IMR-90 (cell line): ENCODE data around the gene PLA2G3. TPM values are rescaled to one million over a fixed set of nuclear protein-coding genes. Genes with fewer than 3 reads are reported as not detected.

ENCODE experiments used
- ATAC-seq: fragments of 200-7000 bp; cut with Tn5 transposase; 2 replicates; pipeline ENCODE4 v1.9.1; 2020; ENCODE audit warnings: low read depth, mild to moderate bottlenecking, moderate library complexity
- BruUV-seq: library from RNA; stranded (reverse); fragments of 400-500 nt; replicated peaks from 2 replicates; lab custom pipeline; 2021; lab: Mats Ljungman, UMichigan
- CTCF ChIA-PET: fragments of 300-600 bp; formaldehyde crosslinking; extraction: SDS; loops from one replicate; lab custom pipeline; 2021; ENCODE audit warnings: antibody characterized with exemption; lab: Yijun Ruan, JAX
- POLR2A ChIA-PET: fragments of 300-600 bp; sonication (Branson Sonifier 250); formaldehyde crosslinking; loops from one replicate; lab custom pipeline; 2022; ENCODE audit warnings: antibody characterized with exemption; ENCODE audit not compliant: unreplicated experiment; lab: Charles Lee
- DNase-seq: peaks from one replicate; pipeline ENCODE4 v3.0.0; 2013
- H2AFZ ChIP-seq: replicated peaks from 2 replicates; pipeline ENCODE3; 2013; ENCODE audit warnings: low read length, mild to moderate bottlenecking; ENCODE audit not compliant: poor library complexity
- H2AK5ac ChIP-seq: 2 replicates; pipeline ENCODE4 v1.6.1; 2013; ENCODE audit warnings: low read depth, low read length, inconsistent platforms
- H2AK9ac ChIP-seq: replicated peaks from 2 replicates; pipeline ENCODE3; 2013; ENCODE audit warnings: mild to moderate bottlenecking, low read depth, low read length, moderate library complexity; ENCODE audit not compliant: poor library complexity
- H2BK120ac ChIP-seq: 2 replicates; pipeline ENCODE4 v1.6.1; 2013; ENCODE audit warnings: low read depth, low read length, inconsistent platforms
- H2BK15ac ChIP-seq: 3 replicates; pipeline ENCODE4 v1.6.1; 2013; ENCODE audit warnings: low read depth, low read length, inconsistent platforms
- H2BK20ac ChIP-seq: 2 replicates; pipeline ENCODE4 v1.6.1; 2013; ENCODE audit warnings: low read depth, mild to moderate bottlenecking, inconsistent platforms, low read length, moderate library complexity
- H2BK5ac ChIP-seq: 2 replicates; pipeline ENCODE4 v1.6.1; 2013; ENCODE audit warnings: mild to moderate bottlenecking, low read depth, low read length, inconsistent platforms; ENCODE audit not compliant: poor library complexity, severe bottlenecking
- H3K14ac ChIP-seq: replicated peaks from 2 replicates; pipeline ENCODE4 v1.6.1; 2013; ENCODE audit warnings: low read depth, low read length, inconsistent platforms
- H3K18ac ChIP-seq: 2 replicates; pipeline ENCODE4 v1.6.1; 2013; ENCODE audit warnings: low read depth, low read length, control low read depth
- H3K23ac ChIP-seq: 2 replicates; pipeline ENCODE4 v1.6.1; 2013; ENCODE audit warnings: low read depth, low read length, inconsistent platforms
- H3K27ac ChIP-seq: 2 replicates; pipeline ENCODE4 v1.5.1; 2013; ENCODE audit warnings: mild to moderate bottlenecking, control low read depth, low read length; ENCODE audit not compliant: insufficient read depth
- H3K27me3 ChIP-seq: 2 replicates; pipeline ENCODE4 v1.6.1; 2013; ENCODE audit warnings: low read length; ENCODE audit not compliant: control insufficient read depth, insufficient read depth
- H3K36me3 ChIP-seq: 2 replicates; pipeline ENCODE4 v1.6.1; 2013; ENCODE audit warnings: low read length, mixed read lengths; ENCODE audit not compliant: control insufficient read depth, insufficient read depth
- H3K4ac ChIP-seq: 2 replicates; pipeline ENCODE4 v1.6.1; 2013; ENCODE audit warnings: low read depth, low read length, inconsistent platforms
- H3K4me1 ChIP-seq: 2 replicates; pipeline ENCODE4 v1.6.1; 2013; ENCODE audit warnings: low read length, mixed read lengths; ENCODE audit not compliant: control insufficient read depth, insufficient read depth
- H3K4me2 ChIP-seq: 2 replicates; pipeline ENCODE4 v1.6.1; 2013; ENCODE audit warnings: low read depth, mild to moderate bottlenecking, control low read depth, low read length, moderate library complexity
- H3K4me3 ChIP-seq: 2 replicates; pipeline ENCODE4 v1.5.1; 2013; ENCODE audit warnings: low read depth, mild to moderate bottlenecking, control low read depth, low read length, moderate library complexity; ENCODE audit not compliant: insufficient read depth
- H3K56ac ChIP-seq: 2 replicates; pipeline ENCODE4 v1.6.1; 2013; ENCODE audit warnings: low read length, inconsistent platforms; ENCODE audit not compliant: insufficient read depth; ENCODE audit errors: extremely low read depth
- H3K79me1 ChIP-seq, 2 experiments: 2 replicates each; pipeline ENCODE4 v1.6.1; 2013; ENCODE audit warnings: low read length in 2 of 2, inconsistent platforms in 1 of 2, low read depth in 1 of 2
- H3K9ac ChIP-seq: 2 replicates; pipeline ENCODE4 v1.6.1; 2013; ENCODE audit warnings: low read depth, low read length, control low read depth
- H3K9me1 ChIP-seq: 2 replicates; pipeline ENCODE4 v1.6.1; 2013; ENCODE audit warnings: low read length, inconsistent platforms; ENCODE audit not compliant: insufficient read depth
- H3K9me3 ChIP-seq: 2 replicates; pipeline ENCODE4 v1.6.1; 2013; ENCODE audit warnings: low read length; ENCODE audit not compliant: control insufficient read depth, insufficient read depth
- H4K20me1 ChIP-seq: 2 replicates; pipeline ENCODE4 v1.6.1; 2013; ENCODE audit warnings: low read length, inconsistent platforms; ENCODE audit not compliant: insufficient read depth
- H4K5ac ChIP-seq: 2 replicates; pipeline ENCODE4 v1.6.1; 2013; ENCODE audit warnings: mild to moderate bottlenecking, low read depth, low read length, control low read depth
- H4K8ac ChIP-seq, 2 experiments: 2 replicates each; pipeline ENCODE4 v1.6.1; 2013; ENCODE audit warnings: low read depth in 2 of 2, low read length in 2 of 2, control low read depth in 1 of 2, inconsistent platforms in 1 of 2
- H4K91ac ChIP-seq: 2 replicates; pipeline ENCODE4 v1.6.1; 2013; ENCODE audit warnings: low read depth, low read length, inconsistent platforms; ENCODE audit not compliant: insufficient read depth
- MAFK ChIP-seq: IDR thresholded peaks from 2 replicates; pipeline ENCODE4 v1.6.1; 2012; ENCODE audit warnings: low read depth, low read length, improper control_type of control experiment
- MXI1 ChIP-seq: IDR thresholded peaks from 2 replicates; pipeline ENCODE4 v1.6.1; 2012; ENCODE audit warnings: low read depth, mild to moderate bottlenecking, low read length, moderate library complexity, borderline replicate concordance
- RFX5 ChIP-seq: IDR thresholded peaks from 2 replicates; pipeline ENCODE4 v1.8.0; 2012; ENCODE audit warnings: low read depth, mild to moderate bottlenecking, low read length, moderate library complexity
- WGBS, 2 experiments: methylation state at CpG; one replicate each; pipeline versions ENCODE4 v1.1.5 to v1.1.7; 2013; ENCODE audit warnings: missing lambda C conversion rate in 2 of 2; ENCODE audit not compliant: insufficient read length in 1 of 2; ENCODE audit errors: extremely low coverage in 2 of 2; 5-methylcytosine and 5-hydroxymethylcytosine counted together
- dilution Hi-C: fragments of 300-500 bp; cut with HindIII; formaldehyde crosslinking; loops from one replicate; pipeline ENCODE4 v1.14.3; 2018; ENCODE audit warnings: low sequenced_read_pairs; ENCODE audit not compliant: unreplicated experiment
- in situ Hi-C: fragments of 300-500 bp; cut with MboI; formaldehyde crosslinking; loops from 3 replicates; pipeline ENCODE4 v1.14.3; 2019; ENCODE audit warnings: low sequenced_read_pairs, inconsistent platforms, mixed read lengths
- intact Hi-C: fragments of 100-400 bp; cut with micrococcal nuclease; formaldehyde crosslinking; loops from 2 replicates; pipeline ENCODE4 v1.10.0; 2022
- polyA plus RNA-seq, 3 experiments: library from polyadenylated mRNA; depleted of rRNA; stranded (reverse); fragments of >200 nt; gene quantifications; 2 replicates each; pipeline ENCODE4 v1.2.3, GENCODE V29; 2012; ENCODE audit warnings: low replicate concordance in 1 of 3
- total RNA-seq: library from RNA; depleted of rRNA; stranded (reverse); fragments of >200 nt; gene quantifications from 2 replicates; pipeline ENCODE4 v1.2.3, GENCODE V29; 2012
- TF ChIP-seq, protein P1 (sequence below): conservative IDR thresholded peaks from 2 replicates; pipeline ENCODE4 v1.5.1; 2012; ENCODE audit warnings: mild to moderate bottlenecking, low read depth, low read length, improper control_type of control experiment

Gene PLA2G3
- total and polyA plus RNA-seq, 2 of the 4 experiments (the other 2 are of a cell fraction) = under 0.01 to 0.12 TPM

DNA sequence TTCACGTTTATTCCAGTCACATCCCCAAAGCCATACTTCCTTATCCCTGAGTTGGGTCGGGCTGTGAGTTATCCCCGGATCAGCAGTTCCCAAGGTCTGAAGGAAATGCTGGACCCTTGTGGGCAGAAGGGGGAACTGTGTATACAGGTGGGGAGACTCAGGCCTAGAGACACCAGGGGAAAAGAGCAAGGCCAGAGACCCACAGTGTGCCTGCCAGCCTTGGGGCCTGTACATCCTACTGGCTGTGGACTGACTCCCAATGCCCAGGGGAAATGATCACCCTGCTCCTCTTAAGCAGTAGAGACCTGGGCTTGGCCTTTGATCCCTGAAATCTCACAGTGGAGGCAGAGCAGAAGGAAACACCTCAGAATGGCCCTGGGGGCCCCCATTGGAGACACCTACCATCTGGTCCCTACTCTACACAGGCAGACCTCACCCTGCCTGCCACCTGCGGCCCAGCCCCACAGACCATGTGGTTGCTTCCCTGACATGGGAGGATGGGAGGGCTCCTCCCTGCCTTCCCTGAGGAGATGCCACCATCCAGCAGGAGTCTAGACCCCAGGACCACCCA, 34.2 kb downstream of the PLA2G3 start:
- no CpG with 5 or more reads among the region's 4 CpGs for whole genome bisulfite sequencing, 2 experiments
- Histone ChIP-seq H3K23ac (peak overlapping the region; percentile 94), H3K36me3 (peaks cover 33% of the 10 kb centered on the region), H3K18ac (peak overlapping the region; percentile 8; the same call in 1 of the 2 replicates), H4K8ac (peak overlapping the region in 1 of 2 experiments; percentile 82; a peak in 3 of 4 replicates), H3K27me3 (no peaks in the 10 kb centered on the region), H2BK120ac (no peak overlapping the region), H4K91ac (peak overlapping the region; percentile 89), H2AK5ac (peak overlapping the region; percentile 85), H3K9me1 (peaks cover 19% of the 10 kb centered on the region), H3K79me1 (peaks cover 15 to 53% of the 10 kb centered on the region in 2 experiments; a peak in 3 of 4 replicates), H3K9me3 (no peaks in the 10 kb centered on the region), H2BK5ac (peak overlapping the region; percentile 87), H3K4me2 (peak overlapping the region; percentile 96), H4K5ac (peak overlapping the region; percentile 23), H2BK15ac (0 out of 3 replicates have a peak overlapping the region, but pooled peaks have one; percentile 39), H3K4me1 (peaks cover 44% of the 10 kb centered on the region), H3K4ac (peak overlapping the region; percentile 92), H3K27ac (peak overlapping the region; percentile 94), H3K14ac (peak overlapping the region; percentile 98), H2AFZ (no peak overlapping the region), H4K20me1 (peaks cover 25% of the 10 kb centered on the region), H3K9ac (peak overlapping the region; percentile 91), H3K56ac (no peak overlapping the region; the same call in 1 of the 2 replicates), H2BK20ac (no peak overlapping the region), H2AK9ac (peak overlapping the region; percentile 100), H3K4me3 (peak overlapping the region; percentile 90)
- DNase-seq = no peak
- CTCF ChIA-PET = interaction anchor here (0.6 kb wide), 1 partner anchor 187 kb away, joined by 8 read pairs; no protein-coding TSS in a partner anchor
- no TSS peak for BruUV-seq
- no peak for ATAC-seq
- POLR2A ChIA-PET = no interaction called here
- in situ Hi-C loops (no loop called here), dilution Hi-C loops (no loop called here), intact Hi-C loops (loop anchor here (5.0 kb wide), 1 partner anchor 106 kb away; the partner anchor contains the start of gene LIMK2)
- TF ChIP-seq MXI1 (peak; percentile 53; the same call in 1 of the 2 replicates), MAFK (peak; percentile 22; the same call in 1 of the 2 replicates), RFX5 (no peak)
- TF ChIP-seq, protein P1, sequence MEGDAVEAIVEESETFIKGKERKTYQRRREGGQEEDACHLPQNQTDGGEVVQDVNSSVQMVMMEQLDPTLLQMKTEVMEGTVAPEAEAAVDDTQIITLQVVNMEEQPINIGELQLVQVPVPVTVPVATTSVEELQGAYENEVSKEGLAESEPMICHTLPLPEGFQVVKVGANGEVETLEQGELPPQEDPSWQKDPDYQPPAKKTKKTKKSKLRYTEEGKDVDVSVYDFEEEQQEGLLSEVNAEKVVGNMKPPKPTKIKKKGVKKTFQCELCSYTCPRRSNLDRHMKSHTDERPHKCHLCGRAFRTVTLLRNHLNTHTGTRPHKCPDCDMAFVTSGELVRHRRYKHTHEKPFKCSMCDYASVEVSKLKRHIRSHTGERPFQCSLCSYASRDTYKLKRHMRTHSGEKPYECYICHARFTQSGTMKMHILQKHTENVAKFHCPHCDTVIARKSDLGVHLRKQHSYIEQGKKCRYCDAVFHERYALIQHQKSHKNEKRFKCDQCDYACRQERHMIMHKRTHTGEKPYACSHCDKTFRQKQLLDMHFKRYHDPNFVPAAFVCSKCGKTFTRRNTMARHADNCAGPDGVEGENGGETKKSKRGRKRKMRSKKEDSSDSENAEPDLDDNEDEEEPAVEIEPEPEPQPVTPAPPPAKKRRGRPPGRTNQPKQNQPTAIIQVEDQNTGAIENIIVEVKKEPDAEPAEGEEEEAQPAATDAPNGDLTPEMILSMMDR = peak; percentile 21; the same call in 1 of the 2 replicates
